HL-60 (cell line): ENCODE measurements around the gene GLI3.

Source experiments
- POLR2AphosphoS5 ChIP-seq: IDR thresholded peaks from 2 replicates; pipeline ENCODE4 v1.6.1; 2012; ENCODE audit warnings: low read depth
- REST ChIP-seq: IDR thresholded peaks from 2 replicates; pipeline ENCODE4 v1.6.1; 2012; ENCODE audit warnings: low read depth; ENCODE audit not compliant: insufficient replicate concordance
- TF ChIP-seq, protein P1 (sequence below): IDR thresholded peaks from one replicate; pipeline ENCODE4 v1.5.1; 2011; ENCODE audit warnings: low read length, control low read depth, inconsistent platforms; ENCODE audit not compliant: insufficient read depth

DNA sequence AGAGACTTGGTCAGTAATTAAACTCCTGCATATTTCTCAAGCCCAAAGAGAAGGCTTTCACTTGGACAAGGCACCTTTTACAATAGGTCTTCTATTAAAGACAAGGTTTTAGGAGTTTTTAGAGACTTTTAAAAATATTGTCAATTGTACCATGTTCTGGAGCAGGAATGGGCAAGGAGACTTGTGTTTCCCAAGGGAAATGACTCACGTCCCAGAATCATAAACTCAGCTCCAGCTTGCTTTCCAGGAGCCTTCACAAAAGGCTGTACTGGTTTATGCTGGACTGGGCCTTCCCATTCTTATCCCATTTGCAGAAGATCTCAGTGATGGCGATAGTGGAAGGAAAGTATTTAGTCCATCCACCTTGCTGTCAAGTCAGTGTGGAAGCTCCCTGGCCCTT lies 7.8 kb upstream of the GLI3 start:
- TF ChIP-seq, protein P1, sequence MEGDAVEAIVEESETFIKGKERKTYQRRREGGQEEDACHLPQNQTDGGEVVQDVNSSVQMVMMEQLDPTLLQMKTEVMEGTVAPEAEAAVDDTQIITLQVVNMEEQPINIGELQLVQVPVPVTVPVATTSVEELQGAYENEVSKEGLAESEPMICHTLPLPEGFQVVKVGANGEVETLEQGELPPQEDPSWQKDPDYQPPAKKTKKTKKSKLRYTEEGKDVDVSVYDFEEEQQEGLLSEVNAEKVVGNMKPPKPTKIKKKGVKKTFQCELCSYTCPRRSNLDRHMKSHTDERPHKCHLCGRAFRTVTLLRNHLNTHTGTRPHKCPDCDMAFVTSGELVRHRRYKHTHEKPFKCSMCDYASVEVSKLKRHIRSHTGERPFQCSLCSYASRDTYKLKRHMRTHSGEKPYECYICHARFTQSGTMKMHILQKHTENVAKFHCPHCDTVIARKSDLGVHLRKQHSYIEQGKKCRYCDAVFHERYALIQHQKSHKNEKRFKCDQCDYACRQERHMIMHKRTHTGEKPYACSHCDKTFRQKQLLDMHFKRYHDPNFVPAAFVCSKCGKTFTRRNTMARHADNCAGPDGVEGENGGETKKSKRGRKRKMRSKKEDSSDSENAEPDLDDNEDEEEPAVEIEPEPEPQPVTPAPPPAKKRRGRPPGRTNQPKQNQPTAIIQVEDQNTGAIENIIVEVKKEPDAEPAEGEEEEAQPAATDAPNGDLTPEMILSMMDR: no peak
- TF ChIP-seq REST: no peak
- no peak for TF ChIP-seq POLR2AphosphoS5
